Fibroblast of mammary gland (primary cell): ENCODE measurements around the gene TTF2.

Source experiments
- DNase-seq: peaks from one replicate; pipeline ENCODE4 v3.0.0-alpha.2; 2010; ENCODE audit warnings: low read depth
- H3K4me3 ChIP-seq: 2 replicates; pipeline ENCODE4 v1.5.1; 2011; ENCODE audit warnings: low read depth, mild to moderate bottlenecking, low read length, moderate library complexity; ENCODE audit not compliant: control insufficient read depth
- TF ChIP-seq, protein P1 (sequence below): conservative IDR thresholded peaks from 2 replicates; pipeline ENCODE4 v1.5.1; 2011; ENCODE audit warnings: low read depth, low read length, inconsistent platforms; ENCODE audit not compliant: control insufficient read depth, insufficient read depth

Gene TTF2

GRCh38 chr1:117037802-117038201 lies 22.3 kb upstream of the TTF2 start:
- no peak for DNase-seq
- TF ChIP-seq, protein P1, sequence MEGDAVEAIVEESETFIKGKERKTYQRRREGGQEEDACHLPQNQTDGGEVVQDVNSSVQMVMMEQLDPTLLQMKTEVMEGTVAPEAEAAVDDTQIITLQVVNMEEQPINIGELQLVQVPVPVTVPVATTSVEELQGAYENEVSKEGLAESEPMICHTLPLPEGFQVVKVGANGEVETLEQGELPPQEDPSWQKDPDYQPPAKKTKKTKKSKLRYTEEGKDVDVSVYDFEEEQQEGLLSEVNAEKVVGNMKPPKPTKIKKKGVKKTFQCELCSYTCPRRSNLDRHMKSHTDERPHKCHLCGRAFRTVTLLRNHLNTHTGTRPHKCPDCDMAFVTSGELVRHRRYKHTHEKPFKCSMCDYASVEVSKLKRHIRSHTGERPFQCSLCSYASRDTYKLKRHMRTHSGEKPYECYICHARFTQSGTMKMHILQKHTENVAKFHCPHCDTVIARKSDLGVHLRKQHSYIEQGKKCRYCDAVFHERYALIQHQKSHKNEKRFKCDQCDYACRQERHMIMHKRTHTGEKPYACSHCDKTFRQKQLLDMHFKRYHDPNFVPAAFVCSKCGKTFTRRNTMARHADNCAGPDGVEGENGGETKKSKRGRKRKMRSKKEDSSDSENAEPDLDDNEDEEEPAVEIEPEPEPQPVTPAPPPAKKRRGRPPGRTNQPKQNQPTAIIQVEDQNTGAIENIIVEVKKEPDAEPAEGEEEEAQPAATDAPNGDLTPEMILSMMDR = no peak

GRCh38 chr1:117038236-117038635 lies 21.9 kb upstream of the TTF2 start:
- H3K4me3 ChIP-seq = no peak overlapping the region
- no peak for DNase-seq
- TF ChIP-seq, protein P1 = no peak

More at GRCh38 chr1:117037802-117038201, 22.3 kb upstream of the TTF2 start:
- H3K4me3 ChIP-seq = no peak overlapping the region

- TF ChIP-seq, protein P1 = no peak
- H3K4me3 ChIP-seq = no peak overlapping the region
- DNase-seq = no peak
Measured at GRCh38 chr1:117044217-117044616, 15.9 kb upstream of the TTF2 start.

GRCh38 chr1:117045644-117046043 lies 14.5 kb upstream of the TTF2 start:
- TF ChIP-seq, protein P1 = no peak
- DNase-seq = no peak
- H3K4me3 ChIP-seq = no peak overlapping the region

GRCh38 chr1:117046781-117047180 lies 13.3 kb upstream of the TTF2 start:
- no peak for DNase-seq
- TF ChIP-seq, protein P1 = no peak
- H3K4me3 ChIP-seq = no peak overlapping the region

DNA sequence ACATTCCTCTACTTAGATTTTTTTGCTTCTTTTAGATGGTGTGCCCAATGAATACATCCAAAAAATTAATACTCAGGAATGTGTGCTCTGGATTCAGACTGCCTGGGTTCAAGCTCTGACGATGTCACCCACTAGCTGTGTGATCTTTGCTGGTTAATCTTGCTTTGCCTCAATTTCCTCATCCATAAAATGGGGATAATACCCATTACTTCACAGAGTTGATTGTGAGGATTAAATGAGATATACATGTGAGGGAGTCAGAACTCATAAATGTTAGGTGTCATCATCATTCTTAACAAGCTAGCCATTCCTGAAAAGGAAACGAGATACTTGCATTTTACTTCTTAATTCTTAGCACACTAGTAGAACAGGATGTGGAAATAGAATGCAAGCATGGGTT lies 12.9 kb upstream of the TTF2 start:
- DNase-seq = no peak
- TF ChIP-seq, protein P1 = no peak

DNA sequence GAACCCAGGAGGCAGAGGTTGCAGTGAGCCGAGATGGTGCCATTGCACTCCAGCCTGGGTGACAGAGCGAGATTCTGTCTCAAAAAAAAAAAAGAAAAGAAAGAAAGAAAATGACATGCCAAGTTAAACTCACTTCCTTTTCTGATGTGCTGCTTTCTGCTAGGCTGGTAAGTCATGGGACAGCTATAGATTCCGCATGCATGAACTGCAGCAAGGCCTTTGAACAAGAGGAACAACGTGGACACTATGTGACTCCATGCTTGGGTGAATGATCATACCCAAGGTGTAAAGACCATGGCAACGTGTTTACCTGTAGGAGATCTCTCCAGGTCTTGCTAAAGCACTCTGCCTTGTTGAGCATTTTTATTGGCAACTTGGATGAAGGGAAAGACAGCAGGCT lies 10.3 kb upstream of the TTF2 start:
- no peak overlapping the region for H3K4me3 ChIP-seq
- TF ChIP-seq, protein P1 = no peak
- DNase-seq = no peak

More for the DNA sequence above, 12.9 kb upstream of the TTF2 start:
- no peak overlapping the region for H3K4me3 ChIP-seq
